T-cell (primary cell): ENCODE data around the gene TNFSF4. TPM values are rescaled to one million over a fixed set of nuclear protein-coding genes. Genes with fewer than 3 reads are reported as not detected.
"Not testable (repeated sequence)": the region's sequence is repeated elsewhere in the genome, so short reads cannot be mapped to it uniquely, and the experiment has no call there.

Source experiments
- ATAC-seq, 4 experiments: fragments of 200-7000 bp in 3 of 4; fragments of 150-1000 bp in 1 of 4; cut with Tn5 transposase; replicated peaks in 1 of 4; 1 replicate in 3 of 4; 2 replicates in 1 of 4; pipeline ENCODE4 v1.10.0; 2021; ENCODE audit warnings: moderate library complexity in 3 of 4, mild to moderate bottlenecking in 2 of 4, moderate number of reproducible peaks in 1 of 4
- CTCF ChIA-PET, 2 donors: fragments of 300-600 bp; sonication (Branson Sonifier 250); formaldehyde crosslinking; loops; one replicate each; lab custom pipeline; 2022; ENCODE audit warnings: antibody characterized with exemption in 2 of 2; lab: Charles Lee
- POLR2A ChIA-PET, 2 donors: fragments of 300-600 bp; sonication (Branson Sonifier 250); formaldehyde crosslinking; loops; one replicate each; lab custom pipeline; 2022; ENCODE audit warnings: antibody characterized with exemption in 2 of 2; lab: Charles Lee
- DNase-seq, 35 experiments: peaks; one replicate each; pipeline versions ENCODE4 v3.0.0 to v3.0.0-alpha.2; 2013 to 2023
- H3K27ac ChIP-seq: one replicate; pipeline ENCODE4 v1.5.1; 2013; ENCODE audit warnings: low read length
- H3K27me3 ChIP-seq, 2 experiments: replicated peaks in 1 of 2; 1 replicate in 1 of 2; 2 replicates in 1 of 2; pipeline versions ENCODE4 v1.6.1 to v1.7.0; 2013; ENCODE audit warnings: low read length in 1 of 2, mixed read lengths in 1 of 2; ENCODE audit not compliant: control insufficient read depth in 2 of 2, insufficient read depth in 2 of 2; ENCODE audit errors: extremely low read depth in 1 of 2
- H3K36me3 ChIP-seq, 2 donors: 1 replicate in 1 of 2; 2 replicates in 1 of 2; pipeline versions ENCODE4 v1.6.1 to v1.7.0; 2013; ENCODE audit warnings: low read length in 1 of 2; ENCODE audit not compliant: control insufficient read depth in 2 of 2, insufficient read depth in 1 of 2; ENCODE audit errors: extremely low read depth in 1 of 2
- H3K4me1 ChIP-seq, 2 experiments: 1 replicate in 1 of 2; 2 replicates in 1 of 2; pipeline versions ENCODE4 v1.6.1 to v1.7.0; 2013; ENCODE audit warnings: low read length in 2 of 2, mixed read lengths in 1 of 2; ENCODE audit not compliant: insufficient read depth in 2 of 2, control insufficient read depth in 1 of 2; ENCODE audit errors: extremely low read depth in 1 of 2
- H3K4me3 ChIP-seq, 2 donors: 1 replicate in 1 of 2; 2 replicates in 1 of 2; pipeline versions ENCODE4 v1.5.1 to v1.7.0; 2013; ENCODE audit warnings: mild to moderate bottlenecking in 2 of 2, low read length in 1 of 2, moderate library complexity in 1 of 2; ENCODE audit not compliant: control insufficient read depth in 1 of 2; ENCODE audit errors: extremely low read depth in 1 of 2
- H3K9me3 ChIP-seq: 2 replicates; pipeline ENCODE4 v1.7.0; 2013
- H3K27ac Mint-ChIP-seq, 2 donors: one replicate each; pipeline ENCODE4 v1.8.0; 2020 to 2021; ENCODE audit warnings: mild to moderate bottlenecking in 2 of 2, mixed read lengths in 2 of 2
- H3K27me3 Mint-ChIP-seq, 2 donors: one replicate each; pipeline ENCODE4 v1.8.0; 2021 to 2022; ENCODE audit warnings: mixed read lengths in 2 of 2
- H3K36me3 Mint-ChIP-seq: one replicate; pipeline ENCODE4 v1.8.0; 2021; ENCODE audit warnings: mixed read lengths
- H3K4me1 Mint-ChIP-seq, 3 donors: one replicate each; pipeline ENCODE4 v1.8.0; 2020 to 2022; ENCODE audit warnings: mixed read lengths in 3 of 3, mild to moderate bottlenecking in 1 of 3
- H3K4me3 Mint-ChIP-seq, 3 donors: one replicate each; pipeline ENCODE4 v1.8.0; 2020 to 2022; ENCODE audit warnings: mild to moderate bottlenecking in 3 of 3, mixed read lengths in 3 of 3, moderate library complexity in 3 of 3
- H3K9me3 Mint-ChIP-seq, 3 donors: one replicate each; pipeline ENCODE4 v1.8.0; 2020 to 2022; ENCODE audit warnings: mixed read lengths in 3 of 3
- WGBS: methylation state at CpG from one replicate; pipeline ENCODE4 v1.1.5; 2013; ENCODE audit warnings: missing lambda C conversion rate; ENCODE audit not compliant: insufficient coverage; 5-methylcytosine and 5-hydroxymethylcytosine counted together
- total RNA-seq, 35 experiments: library from RNA in 6 of 35; stranded (reverse) in 6 of 35; fragments of 120-200 nt in 1 of 35; gene quantifications; one replicate each; pipeline versions ENCODE4 v1.2.1 to v1.2.4 and lab custom pipeline; 2013 to 2026

TNFSF4 gene
- total RNA-seq, 5 donors from 2014 or later (not counting 1 experiment from before 2014, with no cell fraction given) = 1.2 to 3.8 (median 2.5) TPM

DNA sequence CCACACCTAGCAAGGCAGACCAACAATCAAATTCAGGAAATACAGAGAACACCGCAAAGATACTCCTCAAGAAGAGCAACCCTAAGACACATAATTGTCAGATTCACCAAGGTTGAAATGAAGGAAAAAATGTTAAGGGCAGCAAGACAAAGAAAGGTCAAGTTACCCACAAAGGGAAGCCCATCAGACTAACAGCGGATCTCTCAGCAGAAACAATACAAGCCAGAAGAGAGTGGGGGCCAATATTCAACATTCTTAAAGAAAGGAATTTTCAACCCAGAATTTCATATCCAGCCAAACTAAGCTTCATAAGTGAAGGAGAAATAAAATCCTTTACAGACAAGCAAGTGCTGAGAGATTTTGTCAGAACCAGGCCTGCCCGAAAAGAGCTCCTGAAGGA is 21.9 kb upstream of the TNFSF4 start:
- H3K27me3 ChIP-seq, DNase-seq, H3K27me3 Mint-ChIP-seq, H3K9me3 ChIP-seq, ATAC-seq, H3K27ac Mint-ChIP-seq, POLR2A ChIA-PET, H3K4me3 Mint-ChIP-seq, CTCF ChIA-PET, H3K4me1 ChIP-seq, H3K36me3 ChIP-seq, H3K4me1 Mint-ChIP-seq, H3K27ac ChIP-seq, H3K4me3 ChIP-seq: not testable (repeated sequence)
- WGBS = 100% methylated on average over 1 of the region's 3 CpGs
- Mint-ChIP-seq H3K9me3 (peaks cover 8 to 21% (median 10%) of the 10 kb centered on the region in 3 donors), H3K36me3 (peaks cover 40% of the 10 kb centered on the region)

DNA sequence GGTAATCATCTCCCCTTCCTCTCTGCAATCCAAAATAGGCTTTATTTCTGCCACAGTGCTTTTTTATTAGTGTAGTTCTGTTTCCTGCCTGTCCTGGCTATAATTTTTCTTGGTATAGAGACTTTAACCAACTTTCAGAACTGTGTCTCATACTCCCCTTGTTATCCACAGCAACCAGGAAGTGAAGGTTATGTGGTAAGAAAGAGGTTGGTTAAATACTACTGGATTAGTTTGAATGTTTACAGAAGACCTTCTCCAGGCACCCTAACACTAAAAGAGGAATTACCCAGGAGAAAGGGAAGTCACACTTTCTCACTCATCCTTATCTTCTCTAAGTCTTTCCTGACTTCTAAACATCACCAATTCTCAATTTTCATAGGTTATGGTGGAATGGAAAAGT is 17.8 kb upstream of the TNFSF4 start:
- H3K36me3 Mint-ChIP-seq = peaks cover 25% of the 10 kb centered on the region
- no peaks in the 10 kb centered on the region for H3K27me3 Mint-ChIP-seq
- no peak overlapping the region for H3K27ac ChIP-seq
- no peak overlapping the region for H3K4me3 ChIP-seq
- no peak for ATAC-seq
- H3K9me3 Mint-ChIP-seq = peaks cover 8 to 11% (median 8%) of the 10 kb centered on the region in 3 donors
- CTCF ChIA-PET = no interaction called here
- no peaks in the 10 kb centered on the region for H3K36me3 ChIP-seq
- H3K9me3 ChIP-seq = no peaks in the 10 kb centered on the region
- H3K27ac Mint-ChIP-seq = no peak overlapping the region
- no peak for DNase-seq
- H3K4me1 Mint-ChIP-seq = no peaks in the 10 kb centered on the region
- POLR2A ChIA-PET = no interaction called here
- no peaks in the 10 kb centered on the region for H3K4me1 ChIP-seq
- no peak overlapping the region for H3K4me3 Mint-ChIP-seq
- H3K27me3 ChIP-seq = no peaks in the 10 kb centered on the region

DNA sequence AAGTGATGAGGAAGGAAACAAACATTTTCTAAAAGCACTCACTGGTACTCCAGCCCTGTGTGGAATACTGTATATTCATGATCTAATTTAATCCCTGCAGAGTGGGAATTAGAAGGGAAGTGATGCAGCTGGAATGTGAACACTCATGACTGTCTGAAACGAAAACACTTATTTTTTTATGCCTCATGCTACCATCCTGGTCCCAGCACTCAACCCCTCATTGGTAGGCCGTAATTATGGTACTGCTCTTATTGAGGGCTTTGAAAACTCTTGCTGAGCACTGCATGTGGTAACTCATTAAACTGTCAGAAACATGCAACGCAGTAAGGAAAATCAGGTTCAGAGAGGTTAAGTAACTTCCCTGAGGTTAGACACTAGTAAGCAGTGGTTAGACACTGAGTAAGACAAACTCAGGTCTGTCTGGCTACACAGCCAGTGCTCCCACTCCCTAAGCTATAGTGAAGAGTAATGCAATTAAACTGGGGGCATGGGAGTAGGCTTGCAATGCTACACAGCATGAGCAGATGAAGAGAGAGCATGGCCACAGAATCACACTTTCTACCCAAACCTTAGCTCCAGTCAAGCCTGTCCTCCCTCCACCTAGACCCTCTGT is 17.3 kb upstream of the TNFSF4 start:
- H3K27me3 Mint-ChIP-seq = no peaks in the 10 kb centered on the region
- H3K36me3 ChIP-seq = no peaks in the 10 kb centered on the region
- no peak overlapping the region for H3K27ac ChIP-seq
- no peaks in the 10 kb centered on the region for H3K9me3 ChIP-seq
- no peaks in the 10 kb centered on the region for H3K4me1 Mint-ChIP-seq
- WGBS = 100% methylated on average over 1 of the region's 3 CpGs
- no peaks in the 10 kb centered on the region for H3K4me1 ChIP-seq
- peaks cover 6 to 9% (median 8%) of the 10 kb centered on the region in 3 donors for H3K9me3 Mint-ChIP-seq
- H3K4me3 Mint-ChIP-seq = no peak overlapping the region
- H3K4me3 ChIP-seq = no peak overlapping the region
- no peak overlapping the region for H3K27ac Mint-ChIP-seq
- ATAC-seq = no peak
- H3K27me3 ChIP-seq = no peaks in the 10 kb centered on the region
- peaks cover 21% of the 10 kb centered on the region for H3K36me3 Mint-ChIP-seq
- DNase-seq = no peak
- ChIA-PET CTCF (no interaction called here), POLR2A (no interaction called here)

DNA sequence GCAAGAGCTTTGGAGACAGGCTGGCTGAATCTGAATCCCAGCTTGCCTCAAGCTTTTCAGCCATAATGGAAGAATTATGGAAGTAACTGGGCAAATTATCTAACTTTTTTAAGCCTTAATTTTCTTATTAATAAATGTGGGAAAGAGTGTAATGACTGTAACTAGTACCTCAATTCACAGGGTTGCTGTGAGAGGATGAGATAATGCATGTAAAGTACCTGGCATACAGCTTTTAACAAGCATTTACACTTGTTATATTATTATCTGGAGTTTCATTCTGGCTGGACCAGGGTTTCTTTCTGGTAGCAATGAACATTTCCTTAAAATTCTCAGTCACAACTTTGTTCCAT is 15.9 kb upstream of the TNFSF4 start:
- Mint-ChIP-seq H3K27me3 (no peaks in the 10 kb centered on the region), H3K4me3 (no peak overlapping the region), H3K36me3 (peaks cover 11% of the 10 kb centered on the region), H3K27ac (no peak overlapping the region), H3K9me3 (no peaks in the 10 kb centered on the region), H3K4me1 (no peaks in the 10 kb centered on the region)
- H3K27ac ChIP-seq = no peak overlapping the region
- CTCF ChIA-PET = interaction anchor here in 1 of 2 donors (0.6 kb wide), 1 partner anchor 10 kb away, joined by 4 read pairs; no protein-coding TSS in a partner anchor
- H3K9me3 ChIP-seq = no peaks in the 10 kb centered on the region
- H3K36me3 ChIP-seq = no peaks in the 10 kb centered on the region
- ATAC-seq (no peak), DNase-seq (no peak)
- H3K4me1 ChIP-seq = no peaks in the 10 kb centered on the region
- POLR2A ChIA-PET = no interaction called here
- no peak overlapping the region for H3K4me3 ChIP-seq
- H3K27me3 ChIP-seq = no peaks in the 10 kb centered on the region

DNA sequence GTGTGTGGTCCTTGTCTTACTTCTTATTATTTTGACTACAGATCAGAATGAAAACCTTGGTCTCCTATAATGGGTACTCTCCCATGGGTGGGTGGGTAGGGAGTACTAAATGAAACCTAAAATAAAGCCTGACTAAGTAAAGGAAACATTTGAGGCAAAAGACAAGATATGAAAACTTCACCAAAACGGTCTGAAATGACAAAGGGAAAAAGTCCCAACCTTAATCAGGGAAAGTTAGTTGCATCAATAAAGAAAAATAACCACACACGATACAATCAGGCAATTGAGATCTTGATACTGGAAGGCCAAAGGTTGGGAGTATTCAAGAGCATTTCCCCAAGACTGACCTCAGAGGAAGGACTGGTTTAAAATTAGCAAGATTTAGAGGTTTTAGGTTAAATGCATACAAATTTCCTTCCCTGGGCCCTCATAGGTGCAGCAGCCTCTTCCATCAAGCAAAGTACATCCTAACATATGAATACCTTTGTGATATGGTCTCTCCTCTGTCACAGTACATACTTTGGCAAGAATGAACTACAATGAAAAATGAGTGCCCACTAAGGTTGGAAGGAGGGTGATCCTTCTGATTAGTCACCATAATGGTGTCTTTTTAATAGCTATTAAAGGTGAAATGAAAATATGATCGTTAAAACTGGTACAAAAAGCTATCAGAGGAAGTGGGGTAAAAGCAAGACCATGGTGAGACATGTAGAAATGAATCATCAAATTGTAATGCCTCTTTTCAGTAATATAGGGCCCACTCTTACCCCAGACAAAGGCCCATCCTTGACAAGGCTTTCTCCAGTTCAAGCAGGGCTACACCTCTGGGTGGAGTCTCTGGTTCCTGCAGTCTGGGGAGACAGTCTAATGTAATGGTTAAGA is 15.3 kb upstream of the TNFSF4 start:
- Histone ChIP-seq H3K36me3 (no peaks in the 10 kb centered on the region), H3K27ac (no peak overlapping the region), H3K9me3 (no peaks in the 10 kb centered on the region), H3K4me1 (no peaks in the 10 kb centered on the region), H3K27me3 (no peaks in the 10 kb centered on the region), H3K4me3 (no peak overlapping the region)
- WGBS = no CpG with 5 or more reads among the region's 3 CpGs
- Mint-ChIP-seq H3K27ac (no peak overlapping the region), H3K36me3 (peaks cover 11% of the 10 kb centered on the region), H3K27me3 (no peaks in the 10 kb centered on the region), H3K9me3 (no peaks in the 10 kb centered on the region), H3K4me3 (no peak overlapping the region), H3K4me1 (no peaks in the 10 kb centered on the region)
- CTCF ChIA-PET = no interaction called here
- ATAC-seq (no peak), DNase-seq (no peak)
- POLR2A ChIA-PET = no interaction called here

DNA sequence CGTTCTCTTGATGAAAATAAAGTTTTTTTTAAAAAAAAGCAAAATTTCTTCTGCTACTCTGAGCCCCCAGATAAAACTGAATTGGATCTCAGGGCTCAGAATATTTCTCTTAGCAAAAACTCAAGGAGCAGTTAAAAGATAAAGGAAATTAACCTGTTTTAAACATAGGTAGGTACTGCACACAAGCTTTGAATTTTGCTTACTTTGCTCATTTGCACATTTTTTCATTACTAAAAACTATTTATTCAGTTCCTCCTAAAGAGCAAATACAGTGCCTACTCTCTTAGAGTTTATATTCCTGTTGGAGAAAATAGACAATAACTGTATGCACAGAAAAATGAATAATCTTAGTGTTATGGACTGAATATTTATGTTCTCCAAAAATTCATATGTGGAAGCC is 13.0 kb upstream of the TNFSF4 start:
- ChIA-PET CTCF (no interaction called here), POLR2A (no interaction called here)
- H3K36me3 Mint-ChIP-seq = peaks cover 11% of the 10 kb centered on the region
- DNase-seq (no peak), ATAC-seq (no peak)
- H3K27me3 ChIP-seq = no peaks in the 10 kb centered on the region
- no CpG with 5 or more reads among the region's 1 CpG for WGBS
- H3K27ac Mint-ChIP-seq = no peak overlapping the region
- no peaks in the 10 kb centered on the region for H3K9me3 ChIP-seq
- H3K36me3 ChIP-seq = no peaks in the 10 kb centered on the region
- no peaks in the 10 kb centered on the region for H3K9me3 Mint-ChIP-seq
- H3K27ac ChIP-seq = no peak overlapping the region
- H3K4me3 Mint-ChIP-seq = no peak overlapping the region
- H3K4me1 ChIP-seq = no peaks in the 10 kb centered on the region
- no peaks in the 10 kb centered on the region for H3K27me3 Mint-ChIP-seq
- H3K4me3 ChIP-seq = no peak overlapping the region
- no peaks in the 10 kb centered on the region for H3K4me1 Mint-ChIP-seq
